T-helper 2 cell treated with Interferon-gamma antibody and Interleukin-4, amounts not matched to agents 5 μg/mL and 100 μg/mL, for 36 hours (primary cell): ENCODE results near the gene PTPN4.
A peak's percentile ranks its signal among the peaks of the same experiment; 100 is the strongest.

Experiments
- DNase-seq: peaks from one replicate; pipeline ENCODE4 v3.0.0; 2021; ENCODE audit warnings: low spot score
- H3K27ac Mint-ChIP-seq: one replicate; pipeline ENCODE4 v1.8.0; 2021; ENCODE audit warnings: mild to moderate bottlenecking, mixed read lengths
- H3K27me3 Mint-ChIP-seq: one replicate; pipeline ENCODE4 v1.8.0; 2021; ENCODE audit warnings: low read depth, mixed read lengths
- H3K36me3 Mint-ChIP-seq: one replicate; pipeline ENCODE4 v1.8.0; 2021; ENCODE audit warnings: low read depth, mixed read lengths
- H3K4me1 Mint-ChIP-seq: one replicate; pipeline ENCODE4 v1.8.0; 2021; ENCODE audit warnings: low read depth, mixed read lengths
- H3K4me3 Mint-ChIP-seq: one replicate; pipeline ENCODE4 v1.8.0; 2022; ENCODE audit warnings: mild to moderate bottlenecking, moderate library complexity, mixed read lengths
- H3K9me3 Mint-ChIP-seq: one replicate; pipeline ENCODE4 v1.8.0; 2021; ENCODE audit warnings: mixed read lengths

PTPN4 gene

DNA sequence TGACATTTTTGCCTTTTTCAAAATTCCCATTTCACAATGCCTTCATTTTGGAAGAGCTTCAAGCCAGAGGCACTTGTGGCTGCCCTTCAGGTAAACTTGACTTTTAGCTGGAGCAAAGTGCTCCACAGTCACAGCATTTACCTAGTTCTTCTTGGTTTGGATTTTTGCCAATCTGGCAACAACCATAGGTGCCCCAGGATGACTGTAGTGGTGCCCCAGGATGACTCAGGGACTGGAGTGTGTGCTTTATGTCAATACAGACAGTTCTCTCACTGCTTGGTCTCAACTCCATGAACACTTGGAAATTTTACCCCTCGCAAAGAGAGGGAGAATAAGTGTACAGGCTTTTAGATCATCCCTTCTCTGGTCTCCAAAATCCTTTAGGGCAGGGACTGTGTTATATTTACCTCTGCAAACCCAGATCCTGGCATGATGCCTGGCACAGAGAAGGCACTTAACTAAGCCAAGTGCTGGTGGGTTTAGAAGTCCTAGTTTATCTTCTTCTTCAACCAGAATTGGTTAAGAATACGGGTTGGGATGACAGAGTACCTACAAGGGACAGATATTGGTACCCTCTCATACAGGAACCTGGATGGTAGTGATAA, 15.3 kb upstream of the PTPN4 start:
- Mint-ChIP-seq H3K4me3 (no peak overlapping the region), H3K9me3 (no peaks in the 10 kb centered on the region), H3K27ac (no peak overlapping the region), H3K27me3 (peaks cover 15% of the 10 kb centered on the region), H3K36me3 (no peaks in the 10 kb centered on the region), H3K4me1 (no peaks in the 10 kb centered on the region)
- DNase-seq = no peak

- H3K4me3 Mint-ChIP-seq = no peak overlapping the region
- H3K9me3 Mint-ChIP-seq = no peaks in the 10 kb centered on the region
- H3K27me3 Mint-ChIP-seq = peaks cover 16% of the 10 kb centered on the region
- H3K27ac Mint-ChIP-seq = no peak overlapping the region
- no peaks in the 10 kb centered on the region for H3K36me3 Mint-ChIP-seq
- H3K4me1 Mint-ChIP-seq = no peaks in the 10 kb centered on the region
- DNase-seq = no peak
Measured at GRCh38 chr2:119745566-119745965, 14.2 kb upstream of the PTPN4 start.

- H3K27me3 Mint-ChIP-seq = peaks cover 24% of the 10 kb centered on the region
- no peaks in the 10 kb centered on the region for H3K4me1 Mint-ChIP-seq
- no peak overlapping the region for H3K4me3 Mint-ChIP-seq
- no peaks in the 10 kb centered on the region for H3K9me3 Mint-ChIP-seq
- DNase-seq = no peak
- H3K36me3 Mint-ChIP-seq = no peaks in the 10 kb centered on the region
- H3K27ac Mint-ChIP-seq = no peak overlapping the region
Measured at GRCh38 chr2:119746836-119747686, 12.7 kb upstream of the PTPN4 start.

DNA sequence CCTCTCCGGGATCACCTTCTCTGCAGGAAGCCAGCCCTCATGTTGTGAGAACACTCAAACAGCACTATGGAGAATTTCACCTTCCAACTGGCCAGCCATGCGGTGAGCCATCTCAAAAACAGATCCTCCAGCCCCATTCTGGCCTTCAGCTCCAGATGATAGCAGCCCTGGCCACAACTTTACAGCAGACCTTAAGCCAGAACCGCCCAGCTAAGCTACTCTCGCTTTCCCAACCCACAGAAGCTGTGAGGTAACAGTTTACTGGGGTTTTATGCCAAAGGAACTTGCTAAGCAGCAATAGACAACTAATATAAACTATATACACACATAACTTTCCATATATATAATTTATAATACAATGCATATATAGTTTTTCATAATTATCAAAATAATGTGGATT, 11.6 kb upstream of the PTPN4 start:
- no peak overlapping the region for H3K27ac Mint-ChIP-seq
- H3K36me3 Mint-ChIP-seq = no peaks in the 10 kb centered on the region
- no peak overlapping the region for H3K4me3 Mint-ChIP-seq

DNA sequence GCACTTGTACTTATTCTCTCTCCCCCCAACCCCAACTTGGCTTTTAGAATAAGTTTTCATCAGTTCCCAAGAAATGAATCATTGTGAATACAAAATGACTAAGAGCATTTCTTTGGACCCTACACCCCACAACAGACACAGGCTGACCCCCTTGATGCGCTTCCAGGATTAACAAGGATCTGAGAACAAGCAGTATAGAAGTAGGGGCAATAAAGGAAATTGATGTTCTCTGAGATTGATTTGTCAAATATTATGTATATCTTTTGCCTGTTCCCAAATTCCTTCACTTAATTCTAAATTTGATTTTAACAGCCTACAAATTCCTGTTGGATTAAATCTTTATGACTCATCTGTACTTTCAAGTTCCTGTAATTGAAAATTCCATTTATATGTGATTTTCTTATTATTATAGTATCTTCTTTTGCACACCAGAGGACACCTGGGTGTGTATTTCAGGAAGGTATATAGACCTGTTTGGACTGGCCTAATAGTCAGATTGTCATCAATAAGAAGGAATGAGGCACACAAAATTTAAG, 10.2 kb upstream of the PTPN4 start:
- H3K9me3 Mint-ChIP-seq = no peaks in the 10 kb centered on the region
- H3K27me3 Mint-ChIP-seq = peaks cover 24% of the 10 kb centered on the region
- peaks cover 6% of the 10 kb centered on the region for H3K4me1 Mint-ChIP-seq
- no peak overlapping the region for H3K4me3 Mint-ChIP-seq
- DNase-seq = no peak
- no peaks in the 10 kb centered on the region for H3K36me3 Mint-ChIP-seq
- H3K27ac Mint-ChIP-seq = no peak overlapping the region

More for the DNA sequence above, 11.6 kb upstream of the PTPN4 start:
- no peaks in the 10 kb centered on the region for H3K9me3 Mint-ChIP-seq
- H3K27me3 Mint-ChIP-seq = peaks cover 24% of the 10 kb centered on the region
- no peak for DNase-seq
- H3K4me1 Mint-ChIP-seq = peaks cover under 1% of the 10 kb centered on the region

DNA sequence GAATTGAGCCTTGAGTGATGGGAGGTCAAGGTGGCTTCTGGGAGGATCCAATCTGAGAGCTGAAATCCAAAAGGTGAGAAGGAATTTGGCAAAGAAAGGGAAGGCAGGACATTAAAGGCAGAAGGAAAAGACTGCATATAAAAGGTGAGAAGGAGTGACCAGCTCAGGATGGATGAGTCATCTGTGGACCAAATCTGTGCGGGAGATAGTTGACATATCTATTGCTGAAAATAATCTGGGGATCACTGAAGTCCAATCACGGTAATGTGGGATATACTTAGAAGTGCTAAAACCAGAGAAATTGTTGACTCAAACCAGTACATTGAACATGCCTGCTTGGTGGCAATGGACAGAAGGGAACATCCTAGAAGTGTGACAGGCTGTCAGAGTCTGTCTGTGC, 8.0 kb upstream of the PTPN4 start:
- no peak for DNase-seq
- Mint-ChIP-seq H3K27me3 (peaks cover 20% of the 10 kb centered on the region), H3K4me1 (peaks cover 6% of the 10 kb centered on the region), H3K27ac (no peak overlapping the region), H3K9me3 (no peaks in the 10 kb centered on the region), H3K36me3 (no peaks in the 10 kb centered on the region), H3K4me3 (no peak overlapping the region)

DNA sequence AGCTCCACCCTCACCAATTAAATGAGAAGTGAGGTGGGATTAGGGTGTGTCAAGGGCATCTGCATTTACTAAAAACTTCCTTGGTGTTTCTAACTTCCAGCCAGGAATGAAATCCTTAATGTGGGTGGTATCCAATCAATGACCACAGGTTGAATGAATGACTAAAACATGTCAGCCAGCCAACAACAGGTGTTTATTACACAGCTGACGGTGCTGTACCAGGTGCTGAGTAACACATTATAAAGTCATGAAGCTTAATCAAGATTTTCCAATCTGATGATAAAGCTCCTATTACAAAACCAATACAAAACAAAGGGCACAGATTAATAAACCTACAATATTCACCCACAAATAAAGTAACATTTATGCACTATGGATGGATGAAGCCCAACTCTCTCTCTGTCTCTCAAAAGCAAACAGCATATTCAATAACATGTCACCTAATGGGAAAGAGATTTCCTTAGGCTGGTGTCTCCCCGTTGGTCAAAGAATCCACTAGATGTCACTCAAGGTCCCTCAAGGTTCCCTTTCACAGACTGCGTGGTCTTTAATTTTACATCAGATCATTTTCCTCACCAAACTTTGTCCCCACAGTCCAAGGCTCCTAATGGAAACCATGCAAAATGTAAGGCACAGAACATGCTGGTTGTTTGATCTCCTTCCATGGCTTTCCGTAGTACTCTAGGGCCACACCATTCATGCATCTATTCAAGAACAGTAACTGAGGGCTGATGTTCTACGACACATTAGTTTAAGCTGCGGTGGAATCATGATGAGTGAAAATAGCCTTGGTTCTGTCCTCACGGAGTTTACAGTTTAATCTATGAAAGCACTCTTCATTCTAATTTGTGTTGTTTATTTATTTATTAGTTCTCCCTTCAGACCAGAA, 6.4 kb upstream of the PTPN4 start:
- Mint-ChIP-seq H3K4me3 (no peak overlapping the region), H3K36me3 (no peaks in the 10 kb centered on the region), H3K9me3 (no peaks in the 10 kb centered on the region), H3K27me3 (peaks cover 16% of the 10 kb centered on the region), H3K4me1 (peaks cover 10% of the 10 kb centered on the region), H3K27ac (no peak overlapping the region)
- DNase-seq = peak; percentile 15

DNA sequence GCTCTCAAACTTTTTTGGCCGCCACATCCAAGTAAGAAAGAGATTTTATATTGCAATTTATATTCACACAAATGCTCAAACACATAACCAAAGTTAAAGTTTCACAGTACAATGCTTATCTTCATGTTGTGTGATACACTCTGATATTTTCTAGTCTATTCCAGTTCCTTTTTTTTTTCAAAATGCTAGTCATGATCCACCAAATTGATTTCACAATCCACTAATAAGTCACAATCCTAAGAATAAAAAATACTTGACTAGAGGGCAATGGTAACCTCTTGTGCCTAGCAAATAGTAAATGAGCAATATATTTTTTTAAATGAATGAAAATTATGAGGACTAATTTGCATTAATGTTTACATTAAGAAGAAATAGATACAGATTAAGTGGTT, 5.8 kb upstream of the PTPN4 start:
- Mint-ChIP-seq H3K27me3 (peaks cover 16% of the 10 kb centered on the region), H3K4me3 (no peak overlapping the region), H3K9me3 (no peaks in the 10 kb centered on the region), H3K4me1 (peaks cover 15% of the 10 kb centered on the region), H3K36me3 (no peaks in the 10 kb centered on the region), H3K27ac (no peak overlapping the region)
- DNase-seq = no peak

GRCh38 chr2:119755906-119756305, 3.8 kb upstream of the PTPN4 start:
- H3K9me3 Mint-ChIP-seq = no peaks in the 10 kb centered on the region
- no peak overlapping the region for H3K27ac Mint-ChIP-seq
- DNase-seq = no peak
- H3K4me3 Mint-ChIP-seq = no peak overlapping the region
- peaks cover 17% of the 10 kb centered on the region for H3K4me1 Mint-ChIP-seq
- H3K36me3 Mint-ChIP-seq = no peaks in the 10 kb centered on the region
- peaks cover 13% of the 10 kb centered on the region for H3K27me3 Mint-ChIP-seq

- no peaks in the 10 kb centered on the region for H3K9me3 Mint-ChIP-seq
- no peak overlapping the region for H3K4me3 Mint-ChIP-seq
- no peaks in the 10 kb centered on the region for H3K36me3 Mint-ChIP-seq
- peaks cover 23% of the 10 kb centered on the region for H3K4me1 Mint-ChIP-seq
- no peak overlapping the region for H3K27ac Mint-ChIP-seq
- H3K27me3 Mint-ChIP-seq = peaks cover 6% of the 10 kb centered on the region
- DNase-seq = peak; percentile 55
Measured at GRCh38 chr2:119756837-119757236, 2.9 kb upstream of the PTPN4 start.

- peaks cover 32% of the 10 kb centered on the region for H3K4me1 Mint-ChIP-seq
- peak overlapping the region; percentile 89 for H3K27ac Mint-ChIP-seq
- DNase-seq = no peak
- H3K36me3 Mint-ChIP-seq = peaks cover 2% of the 10 kb centered on the region
- H3K4me3 Mint-ChIP-seq = peak overlapping the region; percentile 91
- peaks cover 2% of the 10 kb centered on the region for H3K27me3 Mint-ChIP-seq
- H3K9me3 Mint-ChIP-seq = no peaks in the 10 kb centered on the region
Measured at GRCh38 chr2:119758881-119759450, 756 bp upstream of the PTPN4 start.

GRCh38 chr2:119760237-119760955, 674 bp downstream of the PTPN4 start:
- Mint-ChIP-seq H3K4me1 (peaks cover 37% of the 10 kb centered on the region), H3K27me3 (no peaks in the 10 kb centered on the region), H3K36me3 (peaks cover 5% of the 10 kb centered on the region), H3K27ac (peak overlapping the region; percentile 12), H3K4me3 (peak overlapping the region; percentile 74), H3K9me3 (no peaks in the 10 kb centered on the region)
- no peak for DNase-seq

DNA sequence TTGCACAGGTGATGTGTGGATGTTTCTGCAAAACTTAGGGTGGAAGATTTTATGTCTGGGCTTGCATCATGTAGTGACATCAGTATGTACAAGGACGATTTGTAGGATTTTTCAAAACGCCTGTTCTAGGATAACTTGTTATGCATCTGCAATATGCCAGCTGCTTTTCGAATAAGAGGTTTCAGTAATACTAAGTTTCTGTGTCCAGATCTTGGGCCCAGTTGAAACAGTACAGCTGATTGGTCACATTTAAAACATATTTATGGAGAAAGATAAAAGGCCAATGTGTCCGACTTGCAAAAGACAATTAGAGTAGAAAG, 1.2 kb downstream of the PTPN4 start:
- H3K27ac Mint-ChIP-seq = peak overlapping the region; percentile 12
- no peaks in the 10 kb centered on the region for H3K27me3 Mint-ChIP-seq
- no peaks in the 10 kb centered on the region for H3K9me3 Mint-ChIP-seq
- peaks cover 7% of the 10 kb centered on the region for H3K36me3 Mint-ChIP-seq
- H3K4me3 Mint-ChIP-seq = peak overlapping the region; percentile 74
- peaks cover 41% of the 10 kb centered on the region for H3K4me1 Mint-ChIP-seq
- no peak for DNase-seq
